ENCODE results near the gene RAD52.

RAD52 gene

GRCh38 chr12:912466-913235 lies 36.8 kb downstream of the RAD52 start:
- DNase-seq: no peak

GRCh38 chr12:911191-911826 lies 38.2 kb downstream of the RAD52 start:
- no peak for DNase-seq

- DNase-seq: no peak
Measured at GRCh38 chr12:910416-910815, 39.1 kb downstream of the RAD52 start.

GRCh38 chr12:909861-910260 lies 39.6 kb downstream of the RAD52 start:
- no peak for DNase-seq

GRCh38 chr12:907413-908185 lies 41.9 kb downstream of the RAD52 start:
- DNase-seq: no peak

GRCh38 chr12:906062-906585 lies 43.4 kb downstream of the RAD52 start:
- no peak for DNase-seq

- DNase-seq: no peak
Measured at GRCh38 chr12:905261-906031, 44.0 kb downstream of the RAD52 start.

- no peak for DNase-seq
Measured at GRCh38 chr12:904010-904414, 45.5 kb downstream of the RAD52 start.

- DNase-seq: no peak
Measured at GRCh38 chr12:903055-903454, 46.4 kb downstream of the RAD52 start.

- no peak for DNase-seq
Measured at GRCh38 chr12:902581-902980, 46.9 kb downstream of the RAD52 start.

- DNase-seq: no peak
Measured at GRCh38 chr12:897386-897785, 52.1 kb downstream of the RAD52 start.

- no peak for DNase-seq
Measured at GRCh38 chr12:896031-896430, 53.5 kb downstream of the RAD52 start.

- DNase-seq: no peak
Measured at GRCh38 chr12:894226-894625, 55.3 kb downstream of the RAD52 start.

GRCh38 chr12:886206-886605 lies 63.3 kb downstream of the RAD52 start:
- no peak for DNase-seq

GRCh38 chr12:885701-886100 lies 63.8 kb downstream of the RAD52 start:
- DNase-seq: no peak

GRCh38 chr12:884746-885414 lies 64.6 kb downstream of the RAD52 start:
- DNase-seq: no peak

GRCh38 chr12:880656-881055 lies 68.8 kb downstream of the RAD52 start:
- DNase-seq: no peak

GRCh38 chr12:879641-880040 lies 69.9 kb downstream of the RAD52 start:
- no peak for DNase-seq

GRCh38 chr12:873954-874353 lies 75.5 kb downstream of the RAD52 start:
- no peak for DNase-seq

- no peak for DNase-seq
Measured at GRCh38 chr12:870378-870777, 79.1 kb downstream of the RAD52 start.

GRCh38 chr12:868722-869121 lies 80.8 kb downstream of the RAD52 start:
- DNase-seq: no peak

- DNase-seq: no peak
Measured at GRCh38 chr12:867905-868304, 81.6 kb downstream of the RAD52 start.

Data from NCI-H1105 (cell line).